ENCODE results near the gene HYAL1.
"Not testable (repeated sequence)": the region's sequence is repeated elsewhere in the genome, so short reads cannot be mapped to it uniquely, and the experiment has no call there.

Gene HYAL1

DNA sequence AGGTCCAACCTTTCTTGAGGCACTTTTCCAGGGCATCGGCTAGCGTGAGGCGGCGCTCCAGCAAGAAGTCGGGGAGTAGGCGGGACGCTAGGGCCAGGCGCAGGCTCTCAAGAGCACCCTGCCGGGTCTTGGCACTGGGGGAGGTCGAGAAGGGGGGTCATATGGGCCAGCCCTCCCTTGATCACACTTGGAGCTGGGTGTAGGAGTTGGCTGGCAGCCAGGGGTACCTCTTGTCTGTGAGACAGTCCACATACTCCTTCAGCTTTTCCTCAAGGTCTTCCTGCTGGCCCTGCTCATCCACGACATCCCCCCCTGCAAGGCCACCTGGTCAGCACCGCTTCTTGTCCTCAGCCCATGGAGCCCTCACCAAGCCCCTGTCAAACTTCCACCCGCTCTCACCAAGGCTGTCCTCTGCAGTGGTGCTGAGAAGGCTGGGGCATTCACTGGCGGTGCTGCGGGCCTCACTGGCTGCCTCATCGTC, 13.2 kb downstream of the HYAL1 start:
- DNase-seq (ENCODE audit: low spot score): no peak
- TF ChIP-seq, protein P1, sequence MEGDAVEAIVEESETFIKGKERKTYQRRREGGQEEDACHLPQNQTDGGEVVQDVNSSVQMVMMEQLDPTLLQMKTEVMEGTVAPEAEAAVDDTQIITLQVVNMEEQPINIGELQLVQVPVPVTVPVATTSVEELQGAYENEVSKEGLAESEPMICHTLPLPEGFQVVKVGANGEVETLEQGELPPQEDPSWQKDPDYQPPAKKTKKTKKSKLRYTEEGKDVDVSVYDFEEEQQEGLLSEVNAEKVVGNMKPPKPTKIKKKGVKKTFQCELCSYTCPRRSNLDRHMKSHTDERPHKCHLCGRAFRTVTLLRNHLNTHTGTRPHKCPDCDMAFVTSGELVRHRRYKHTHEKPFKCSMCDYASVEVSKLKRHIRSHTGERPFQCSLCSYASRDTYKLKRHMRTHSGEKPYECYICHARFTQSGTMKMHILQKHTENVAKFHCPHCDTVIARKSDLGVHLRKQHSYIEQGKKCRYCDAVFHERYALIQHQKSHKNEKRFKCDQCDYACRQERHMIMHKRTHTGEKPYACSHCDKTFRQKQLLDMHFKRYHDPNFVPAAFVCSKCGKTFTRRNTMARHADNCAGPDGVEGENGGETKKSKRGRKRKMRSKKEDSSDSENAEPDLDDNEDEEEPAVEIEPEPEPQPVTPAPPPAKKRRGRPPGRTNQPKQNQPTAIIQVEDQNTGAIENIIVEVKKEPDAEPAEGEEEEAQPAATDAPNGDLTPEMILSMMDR (IDR thresholded peaks at IDR 0.05; ENCODE audit: extremely low read depth, missing control alignments): no peak

DNA sequence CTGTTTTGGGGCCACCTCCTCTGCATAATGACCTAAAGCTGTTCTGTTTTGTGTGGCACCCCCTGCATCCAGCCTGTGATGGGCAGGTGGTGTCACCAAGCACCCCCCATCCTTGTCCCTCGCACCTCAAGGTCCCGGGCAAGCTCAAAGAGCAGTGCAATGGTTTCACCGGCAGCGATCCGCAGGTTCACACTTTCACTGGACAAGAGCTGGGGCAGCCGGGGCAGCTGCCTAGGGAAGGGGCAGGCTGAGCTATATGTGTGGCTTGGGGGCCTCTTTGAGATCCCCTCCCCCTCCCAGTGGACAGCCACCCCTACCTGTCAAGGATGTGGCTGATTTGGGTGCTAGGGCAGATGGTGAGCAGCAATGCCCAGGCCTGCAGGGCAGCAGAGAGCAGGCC, 14.2 kb downstream of the HYAL1 start:
- TF ChIP-seq, protein P1 (IDR thresholded peaks at IDR 0.05; ENCODE audit: extremely low read depth, missing control alignments): no peak
- no peak for DNase-seq (ENCODE audit: low spot score)

DNA sequence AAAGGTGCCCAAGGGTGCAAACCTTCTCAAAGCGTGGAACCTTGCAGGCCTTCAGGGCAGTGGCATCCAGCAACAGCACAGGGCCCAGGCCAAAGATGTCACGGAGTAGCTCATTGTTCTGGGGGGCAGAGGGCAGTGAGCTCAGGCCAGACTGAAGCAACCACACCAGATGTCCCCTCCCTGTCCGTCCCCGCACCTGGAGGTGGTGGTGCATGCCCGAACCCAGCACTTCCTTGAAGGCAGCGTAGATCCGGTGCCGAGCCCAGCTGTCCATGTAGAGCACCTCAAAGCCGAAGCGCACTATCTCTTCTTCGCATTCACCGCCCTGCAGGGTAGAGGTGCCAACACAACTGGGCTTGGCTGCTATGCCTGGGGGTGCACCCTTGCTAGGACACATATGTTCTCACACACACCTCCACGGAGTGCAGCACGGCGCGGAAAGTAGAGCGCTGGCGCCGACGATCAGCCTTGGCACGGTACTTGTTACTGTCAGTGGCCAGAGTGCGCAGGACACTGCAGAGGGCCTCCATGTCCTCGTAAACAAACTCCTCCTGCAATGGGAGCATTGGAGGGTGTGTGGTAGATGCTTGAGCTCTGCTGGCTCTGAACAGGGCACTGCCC, 14.9 kb downstream of the HYAL1 start:
- no peak for DNase-seq (ENCODE audit: low spot score)
- TF ChIP-seq, protein P1 (IDR thresholded peaks at IDR 0.05; ENCODE audit: extremely low read depth, missing control alignments): no peak

DNA sequence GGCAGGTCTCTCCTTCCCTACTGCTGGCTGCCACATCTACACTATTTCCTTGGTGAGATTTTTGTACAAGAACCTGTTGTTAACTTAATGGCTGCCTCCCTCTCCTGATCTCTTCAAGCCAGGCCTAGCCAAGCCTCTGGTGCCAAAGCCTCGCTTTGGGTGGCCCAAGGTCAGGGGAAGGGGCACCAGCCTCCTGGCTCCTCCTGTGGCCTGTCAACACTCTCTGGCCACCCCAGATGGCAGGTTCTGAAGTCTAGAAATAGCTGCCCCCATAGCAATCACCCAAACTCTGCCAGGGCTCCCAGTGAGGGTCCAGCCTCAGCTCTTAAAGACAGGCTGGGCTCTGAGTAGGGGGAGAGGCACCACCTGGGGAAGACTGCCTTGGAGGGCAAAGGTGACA, 16.1 kb downstream of the HYAL1 start:
- DNase-seq (ENCODE audit: low spot score): no peak
- TF ChIP-seq, protein P1 (IDR thresholded peaks at IDR 0.05; ENCODE audit: extremely low read depth, missing control alignments): no peak

DNA sequence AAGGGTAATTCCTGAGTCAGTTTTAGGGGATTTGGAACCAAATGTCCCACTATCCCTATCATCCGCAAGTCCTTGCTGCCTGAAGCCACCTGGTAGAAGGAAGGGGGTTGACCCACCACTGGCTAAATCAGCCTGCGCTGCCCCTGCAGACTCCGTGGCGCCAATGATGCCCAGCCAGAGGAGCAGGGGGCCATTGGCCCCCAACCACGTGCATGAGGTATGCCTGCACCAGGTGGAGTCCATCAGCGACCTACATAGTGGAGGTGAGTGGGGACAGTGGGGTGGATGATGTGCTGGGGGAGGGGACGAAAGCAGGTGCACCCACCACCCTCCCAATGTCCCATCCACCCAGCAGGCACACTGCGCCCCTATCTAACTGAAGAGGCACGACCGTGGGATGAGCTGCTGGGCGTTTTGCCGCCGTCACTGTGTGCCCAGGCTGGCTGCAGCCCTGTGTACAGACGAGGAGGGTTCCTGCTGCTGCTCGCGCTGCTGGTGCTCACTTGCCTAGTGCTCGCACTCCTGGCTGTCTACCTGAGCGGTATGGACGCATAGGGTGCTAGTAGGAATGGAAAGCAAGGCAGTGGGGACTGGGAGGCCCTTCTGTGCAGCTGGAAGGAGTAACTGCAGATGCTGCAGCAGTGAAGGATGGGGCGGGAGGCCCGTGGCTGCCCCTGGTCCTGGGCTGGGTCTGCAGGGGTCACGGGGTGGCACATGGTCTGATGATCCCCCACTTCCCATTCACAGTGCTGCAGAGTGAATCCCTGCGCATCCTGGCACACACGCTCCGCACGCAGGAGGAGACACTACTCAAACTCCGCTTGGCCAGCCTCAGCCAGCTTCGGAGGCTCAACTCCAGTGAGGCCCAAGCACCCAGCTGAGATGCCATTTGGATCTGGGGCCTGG, 16.8 kb downstream of the HYAL1 start:
- TF ChIP-seq, protein P1 (IDR thresholded peaks at IDR 0.05; ENCODE audit: extremely low read depth, missing control alignments): no peak

DNA sequence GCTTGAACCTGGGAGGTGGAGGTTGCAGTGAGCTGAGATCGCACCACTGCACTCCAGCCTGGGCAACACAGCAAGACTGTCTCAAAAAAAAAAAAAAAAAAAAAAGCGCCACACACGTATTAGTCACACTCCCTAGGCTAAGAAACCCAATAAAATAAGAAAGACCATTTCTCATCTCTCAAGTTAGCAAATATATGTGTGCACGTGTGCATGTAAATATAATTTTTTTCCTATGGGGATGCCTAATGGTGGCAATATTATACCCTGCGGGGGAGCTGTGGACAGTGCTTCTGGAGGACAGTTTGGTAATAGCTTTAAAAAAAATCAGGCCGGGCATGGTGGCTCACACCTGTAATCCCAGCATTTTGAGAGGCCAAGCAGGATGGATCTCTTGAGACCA, 19.3 kb downstream of the HYAL1 start:
- DNase-seq (ENCODE audit: low spot score): not testable (repeated sequence)

More for the DNA sequence above, 16.8 kb downstream of the HYAL1 start:
- no peak for DNase-seq (ENCODE audit: low spot score)

DNA sequence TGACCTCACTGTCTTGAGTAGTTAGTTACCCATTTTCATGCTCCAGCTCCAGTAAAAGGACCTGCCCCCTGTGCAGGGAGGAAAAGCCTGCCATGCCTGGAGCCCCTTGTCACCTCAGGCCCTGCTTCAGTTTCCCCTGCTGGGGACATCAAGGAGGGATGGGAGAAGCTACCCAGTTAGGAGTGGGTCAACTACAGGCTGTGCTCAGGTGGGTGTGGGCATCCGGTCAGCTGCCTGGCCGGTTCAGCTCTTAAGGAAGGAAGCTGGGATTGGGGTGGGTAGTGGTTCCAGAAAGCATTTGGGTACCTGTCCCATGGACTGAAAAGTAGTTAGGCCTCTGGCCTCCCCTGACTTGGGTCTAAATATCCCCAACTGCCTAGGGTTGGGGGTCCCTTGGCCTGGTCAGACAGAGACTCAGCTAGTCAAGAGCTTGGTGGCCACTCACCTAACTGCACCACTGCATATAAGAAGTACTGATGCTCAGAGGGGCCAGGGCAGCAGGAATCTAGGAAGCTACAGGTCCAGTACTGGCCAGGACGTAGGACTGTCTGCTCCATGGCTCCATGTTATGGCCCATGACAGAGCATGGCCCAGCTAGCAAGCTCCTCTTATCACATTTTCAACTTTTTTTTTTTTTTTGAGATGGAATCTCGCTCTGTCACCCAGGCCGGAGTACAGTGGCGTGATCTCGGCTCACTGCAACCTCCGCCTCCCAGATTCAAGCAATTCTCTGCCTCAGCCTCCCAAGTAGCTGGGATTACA, 23.9 kb downstream of the HYAL1 start:
- DNase-seq (ENCODE audit: low spot score): no peak
- TF ChIP-seq, protein P1 (IDR thresholded peaks at IDR 0.05; ENCODE audit: extremely low read depth, missing control alignments): no peak
